Neural cell (in vitro differentiated cells): ENCODE measurements around the gene THADA. TPM values are rescaled to one million over a fixed set of nuclear protein-coding genes. Genes with fewer than 3 reads are reported as not detected.
A peak's percentile ranks its signal among the peaks of the same experiment; 100 is the strongest.

Source experiments
- H2AFZ ChIP-seq: fragments of 200-600, 300-800 bp; sonication (generic), shearing (Covaris generic); 2 replicates; pipeline ENCODE4 v1.6.0; 2014; ENCODE audit warnings: low read depth, mild to moderate bottlenecking, antibody characterized with exemption, low read length, moderate library complexity
- H3F3A ChIP-seq: fragments of 200-600 bp; shearing (Covaris generic); 2 replicates; pipeline ENCODE4 v1.6.1; 2016; ENCODE audit warnings: mild to moderate bottlenecking, moderate library complexity, mixed read lengths, antibody characterized with exemption, low read length; ENCODE audit not compliant: insufficient read depth, poor library complexity, severe bottlenecking
- H3K27ac ChIP-seq: fragments of 200-600, 300-800 bp; sonication (generic), shearing (Covaris generic); 2 replicates; pipeline ENCODE4 v1.5.1; 2014; ENCODE audit warnings: mild to moderate bottlenecking, low read length, moderate library complexity
- H3K27me3 ChIP-seq: fragments of 300-800, 200-600 bp; sonication (generic), shearing (Covaris generic); 2 replicates; pipeline ENCODE4 v1.6.0; 2014; ENCODE audit warnings: mild to moderate bottlenecking, low read depth, low read length, moderate library complexity; ENCODE audit not compliant: insufficient read depth
- H3K36me3 ChIP-seq: fragments of 300-800, 200-600 bp; sonication (generic), shearing (Covaris generic); 2 replicates; pipeline ENCODE4 v1.5.1; 2014; ENCODE audit warnings: mild to moderate bottlenecking, antibody characterized with exemption, low read length, moderate library complexity; ENCODE audit not compliant: insufficient read depth
- H3K4me2 ChIP-seq: fragments of 300-800, 200-600 bp; sonication (generic), shearing (Covaris generic); 2 replicates; pipeline ENCODE4 v1.6.0; 2014; ENCODE audit warnings: mild to moderate bottlenecking, low read length
- H3K4me3 ChIP-seq: fragments of 300-800, 200-600 bp; sonication (generic), shearing (Covaris generic); 2 replicates; pipeline ENCODE4 v1.5.1; 2014; ENCODE audit warnings: mild to moderate bottlenecking, low read length, moderate library complexity
- H3K79me2 ChIP-seq: fragments of 200-600 bp; shearing (Covaris generic); replicated peaks from 2 replicates; pipeline ENCODE4 v1.6.0; 2014; ENCODE audit warnings: mild to moderate bottlenecking, low read length, moderate library complexity; ENCODE audit not compliant: insufficient read depth
- H3K9ac ChIP-seq: fragments of 300-800, 200-600 bp; sonication (generic), shearing (Covaris generic); 2 replicates; pipeline ENCODE4 v1.6.1; 2016; ENCODE audit warnings: mild to moderate bottlenecking, low read length, mixed read lengths
- H3K9me2 ChIP-seq: fragments of 200-600 bp; shearing (Covaris generic); 2 replicates; pipeline ENCODE4 v1.6.1; 2016; ENCODE audit warnings: mild to moderate bottlenecking, low read length, mixed read lengths; ENCODE audit not compliant: insufficient read depth
- H3K9me3 ChIP-seq: fragments of 200-600, 300-800 bp; sonication (generic), shearing (Covaris generic); 2 replicates; pipeline ENCODE4 v1.6.1; 2016; ENCODE audit warnings: mild to moderate bottlenecking, mixed run types, low read length, moderate library complexity, mixed read lengths
- H4K20me1 ChIP-seq: fragments of 200-600 bp; shearing (Covaris generic); 2 replicates; pipeline ENCODE4 v1.6.1; 2016; ENCODE audit warnings: mild to moderate bottlenecking, mixed run types; ENCODE audit not compliant: insufficient read depth
- CTCF ChIP-seq: fragments of 450-650 bp; IDR thresholded peaks from 2 replicates; pipeline ENCODE4 v1.5.1; 2014; ENCODE audit warnings: antibody characterized with exemption, mild to moderate bottlenecking, moderate library complexity; ENCODE audit not compliant: poor library complexity, severe bottlenecking
- EP300 ChIP-seq: fragments of 450-650 bp; conservative IDR thresholded peaks from 2 replicates; pipeline ENCODE4 v1.6.1; 2014; ENCODE audit warnings: antibody characterized with exemption, mild to moderate bottlenecking, moderate library complexity; ENCODE audit not compliant: poor library complexity, severe bottlenecking
- EZH2 ChIP-seq: fragments of 200-600, 300-800 bp; shearing (Covaris generic), sonication (generic); IDR thresholded peaks from 2 replicates; pipeline ENCODE4 v1.6.1; 2014; ENCODE audit warnings: antibody characterized with exemption, low read length, borderline replicate concordance, mild to moderate bottlenecking; ENCODE audit not compliant: insufficient read depth, poor library complexity, severe bottlenecking
- MXI1 ChIP-seq: fragments of 450-650 bp; conservative IDR thresholded peaks from 2 replicates; pipeline ENCODE4 v1.6.1; 2014; ENCODE audit warnings: antibody characterized with exemption, mild to moderate bottlenecking; ENCODE audit not compliant: poor library complexity, severe bottlenecking
- POLR2AphosphoS5 ChIP-seq: IDR thresholded peaks from 2 replicates; pipeline ENCODE4 v1.6.1; 2012
- RAD21 ChIP-seq: fragments of 450-650 bp; conservative IDR thresholded peaks from 2 replicates; pipeline ENCODE4 v1.6.1; 2014; ENCODE audit warnings: antibody characterized with exemption, mild to moderate bottlenecking, moderate library complexity
- REST ChIP-seq: IDR thresholded peaks from 2 replicates; pipeline ENCODE4 v1.6.1; 2012; ENCODE audit warnings: borderline replicate concordance
- SMC3 ChIP-seq: fragments of 450-650 bp; conservative IDR thresholded peaks from 2 replicates; pipeline ENCODE4 v1.6.1; 2014; ENCODE audit warnings: antibody characterized with exemption, mild to moderate bottlenecking, moderate library complexity; ENCODE audit not compliant: poor library complexity
- TAF1 ChIP-seq: IDR thresholded peaks from 2 replicates; pipeline ENCODE4 v1.6.1; 2012; ENCODE audit warnings: low read depth
- polyA plus RNA-seq: library from polyadenylated mRNA; depleted of rRNA; stranded (reverse); fragments of >200 nt; gene quantifications from 2 replicates; pipeline ENCODE4 v1.2.3, GENCODE V29; 2014

The THADA gene
- polyA plus RNA-seq, 1 donor from 2014 or later, result 8.5 TPM

GRCh38 chr2:43594875-43595274, 963 bp downstream of the THADA start:
- no peak for TF ChIP-seq SMC3
- no peak for TF ChIP-seq EZH2
- no peak for TF ChIP-seq POLR2AphosphoS5
- TF ChIP-seq EP300, result no peak
- TF ChIP-seq RAD21, result no peak
- no peak for TF ChIP-seq TAF1
- no peak for TF ChIP-seq CTCF
- TF ChIP-seq REST, result no peak
- TF ChIP-seq MXI1, result no peak
- Histone ChIP-seq H3K27me3 (no peaks in the 10 kb centered on the region), H3K9ac (peak overlapping the region; percentile 83), H3K9me2 (no peaks in the 10 kb centered on the region), H3K36me3 (no peaks in the 10 kb centered on the region), H3K4me3 (peak overlapping the region; percentile 85), H3K4me2 (peak overlapping the region; percentile 83), H3K9me3 (no peaks in the 10 kb centered on the region), H3K79me2 (peaks cover 9% of the 10 kb centered on the region), H3K27ac (peak overlapping the region; percentile 89), H3F3A (peaks cover 4% of the 10 kb centered on the region), H4K20me1 (no peaks in the 10 kb centered on the region), H2AFZ (no peak overlapping the region)

- Histone ChIP-seq H3K79me2 (peaks cover 9% of the 10 kb centered on the region), H3K9me3 (no peaks in the 10 kb centered on the region), H3K27ac (no peak overlapping the region), H3K4me3 (no peak overlapping the region), H4K20me1 (no peaks in the 10 kb centered on the region), H3F3A (peaks cover 4% of the 10 kb centered on the region), H2AFZ (no peak overlapping the region), H3K4me2 (no peak overlapping the region), H3K36me3 (no peaks in the 10 kb centered on the region), H3K9me2 (no peaks in the 10 kb centered on the region), H3K27me3 (no peaks in the 10 kb centered on the region), H3K9ac (no peak overlapping the region)
- TF ChIP-seq RAD21, result no peak
- no peak for TF ChIP-seq REST
- TF ChIP-seq EP300, result no peak
- TF ChIP-seq MXI1, result no peak
- no peak for TF ChIP-seq POLR2AphosphoS5
- no peak for TF ChIP-seq TAF1
- no peak for TF ChIP-seq EZH2
- TF ChIP-seq CTCF, result no peak
- no peak for TF ChIP-seq SMC3
These were observed 2.6 kb downstream of the THADA start for GRCh38 chr2:43593254-43593653.
